Right atrium auricular region (tissue), 2 donors: ENCODE data around the gene OLFML2B. TPM values are rescaled to one million over a fixed set of nuclear protein-coding genes. Genes with fewer than 3 reads are reported as not detected.
"Not testable (repeated sequence)": the region's sequence is repeated elsewhere in the genome, so short reads cannot be mapped to it uniquely, and the experiment has no call there.

ENCODE experiments used
- DNase-seq: peaks from one replicate; pipeline ENCODE4 v3.0.0-alpha.2; 2019; ENCODE audit warnings: low spot score
- H3K27ac ChIP-seq, 2 donors: fragments of 200-600 bp; sonication (generic); 1 replicate in 1 of 2; 2 replicates in 1 of 2; pipeline ENCODE4 v1.5.1; 2016 to 2019
- H3K27me3 ChIP-seq, 2 donors: fragments of 200-600 bp; sonication (generic); one replicate each; pipeline versions ENCODE4 v1.5.1 to v1.6.0; 2017 to 2019
- H3K36me3 ChIP-seq: fragments of 200-600 bp; sonication (generic); one replicate; pipeline ENCODE4 v1.5.1; 2016
- H3K4me1 ChIP-seq, 2 donors: fragments of 200-600 bp; sonication (generic); one replicate each; pipeline versions ENCODE4 v1.5.1 to v1.6.0; 2017 to 2019
- H3K4me3 ChIP-seq, 2 donors: fragments of 200-600 bp; sonication (generic); 1 replicate in 1 of 2; 2 replicates in 1 of 2; pipeline ENCODE4 v1.5.1; 2017 to 2019; ENCODE audit warnings: mild to moderate bottlenecking in 1 of 2, moderate library complexity in 1 of 2
- H3K9me3 ChIP-seq, 2 donors: fragments of 200-600 bp; sonication (generic); one replicate each; pipeline ENCODE4 v1.5.1; 2019
- total RNA-seq, 2 donors: library from RNA; depleted of rRNA; stranded (reverse); fragments of >200 nt; gene quantifications; one replicate each; pipeline ENCODE4 v1.1.0, GENCODE V29; 2016
- TF ChIP-seq, protein P1 (sequence below), 2 donors: fragments of 200-600 bp; sonication (generic); IDR thresholded peaks; one replicate each; pipeline ENCODE4 v1.5.1; 2019; ENCODE audit warnings: antibody characterized with exemption in 2 of 2

The OLFML2B gene
- total RNA-seq, 2 donors from 2014 or later: 4.5 to 9.2 TPM

DNA sequence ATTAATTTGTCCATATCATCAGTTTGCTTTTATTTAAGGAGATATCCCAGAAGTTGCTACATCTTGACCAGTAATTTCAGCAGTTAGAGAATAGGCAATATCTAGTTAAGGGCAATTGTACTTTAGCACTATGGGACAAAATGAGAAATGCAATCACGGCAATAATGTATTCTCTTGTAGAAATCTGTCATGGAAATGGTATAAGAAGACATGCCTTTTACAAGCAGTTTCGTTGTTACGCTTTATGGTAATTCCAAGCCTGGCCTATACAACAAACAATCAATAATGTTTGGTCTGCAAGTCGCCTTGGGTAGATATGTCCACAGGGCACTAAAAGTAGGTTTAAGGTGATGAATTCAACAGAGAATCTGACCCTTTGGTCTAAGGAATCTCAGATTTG is 44.6 kb upstream of the OLFML2B start:
- H3K4me3 ChIP-seq: no peak overlapping the region
- no peak for DNase-seq
- peaks cover 0 to 35% of the 10 kb centered on the region in 2 donors for H3K4me1 ChIP-seq
- TF ChIP-seq, protein P1, sequence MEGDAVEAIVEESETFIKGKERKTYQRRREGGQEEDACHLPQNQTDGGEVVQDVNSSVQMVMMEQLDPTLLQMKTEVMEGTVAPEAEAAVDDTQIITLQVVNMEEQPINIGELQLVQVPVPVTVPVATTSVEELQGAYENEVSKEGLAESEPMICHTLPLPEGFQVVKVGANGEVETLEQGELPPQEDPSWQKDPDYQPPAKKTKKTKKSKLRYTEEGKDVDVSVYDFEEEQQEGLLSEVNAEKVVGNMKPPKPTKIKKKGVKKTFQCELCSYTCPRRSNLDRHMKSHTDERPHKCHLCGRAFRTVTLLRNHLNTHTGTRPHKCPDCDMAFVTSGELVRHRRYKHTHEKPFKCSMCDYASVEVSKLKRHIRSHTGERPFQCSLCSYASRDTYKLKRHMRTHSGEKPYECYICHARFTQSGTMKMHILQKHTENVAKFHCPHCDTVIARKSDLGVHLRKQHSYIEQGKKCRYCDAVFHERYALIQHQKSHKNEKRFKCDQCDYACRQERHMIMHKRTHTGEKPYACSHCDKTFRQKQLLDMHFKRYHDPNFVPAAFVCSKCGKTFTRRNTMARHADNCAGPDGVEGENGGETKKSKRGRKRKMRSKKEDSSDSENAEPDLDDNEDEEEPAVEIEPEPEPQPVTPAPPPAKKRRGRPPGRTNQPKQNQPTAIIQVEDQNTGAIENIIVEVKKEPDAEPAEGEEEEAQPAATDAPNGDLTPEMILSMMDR (IDR thresholded peaks at IDR 0.05): no peak
- H3K27ac ChIP-seq: no peak overlapping the region
- no peaks in the 10 kb centered on the region for H3K9me3 ChIP-seq
- H3K27me3 ChIP-seq: no peaks in the 10 kb centered on the region
- H3K36me3 ChIP-seq: no peaks in the 10 kb centered on the region

DNA sequence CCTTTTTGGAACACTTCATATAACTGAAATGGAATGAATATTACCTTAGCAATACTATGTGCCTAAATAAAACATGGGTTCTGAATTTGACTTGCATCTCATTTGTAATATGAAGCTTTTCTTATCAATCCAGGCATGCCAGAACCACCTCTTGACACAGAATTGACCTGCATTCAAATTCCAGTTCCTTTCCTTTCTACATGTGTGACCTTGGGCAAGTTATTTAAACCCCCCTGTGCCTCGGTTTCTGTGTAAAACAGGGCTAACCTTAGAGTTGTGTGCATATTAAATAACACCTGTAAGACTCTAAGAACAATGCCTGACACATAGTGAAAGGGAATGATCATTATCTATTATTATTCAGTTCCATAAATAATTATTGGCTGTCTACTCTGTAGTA is 43.8 kb upstream of the OLFML2B start:
- no peaks in the 10 kb centered on the region for H3K27me3 ChIP-seq

DNA sequence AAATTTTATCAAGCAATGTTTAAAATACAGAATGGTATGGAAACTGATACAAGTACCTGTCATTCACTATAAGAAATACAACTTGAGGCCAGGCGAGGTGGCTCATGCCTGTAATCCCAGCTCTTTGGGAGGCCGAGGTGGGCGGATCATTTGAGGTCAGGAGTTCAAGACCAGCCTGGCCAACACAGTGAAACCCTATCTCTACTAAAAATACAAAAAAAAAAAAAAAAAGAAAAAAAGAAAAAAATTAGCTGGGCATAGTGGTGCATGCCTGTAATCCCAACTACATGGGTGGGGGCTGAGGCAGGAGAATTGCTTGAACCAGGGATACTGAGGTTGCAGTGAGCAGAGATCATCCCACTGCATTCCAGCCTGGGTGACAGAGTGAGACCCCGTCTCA is 43.2 kb upstream of the OLFML2B start:
- H3K9me3 ChIP-seq, H3K4me3 ChIP-seq, DNase-seq, H3K27ac ChIP-seq, H3K27me3 ChIP-seq, H3K36me3 ChIP-seq: not testable (repeated sequence)
- H3K4me1 ChIP-seq: peaks cover 0 to 42% of the 10 kb centered on the region in 2 donors

More for the DNA sequence above, 43.8 kb upstream of the OLFML2B start:
- Histone ChIP-seq H3K9me3 (no peaks in the 10 kb centered on the region), H3K4me1 (peaks cover 0 to 37% of the 10 kb centered on the region in 2 donors), H3K4me3 (no peak overlapping the region), H3K36me3 (no peaks in the 10 kb centered on the region), H3K27ac (no peak overlapping the region)
- no peak for DNase-seq
- TF ChIP-seq, protein P1 (IDR thresholded peaks at IDR 0.05): no peak

DNA sequence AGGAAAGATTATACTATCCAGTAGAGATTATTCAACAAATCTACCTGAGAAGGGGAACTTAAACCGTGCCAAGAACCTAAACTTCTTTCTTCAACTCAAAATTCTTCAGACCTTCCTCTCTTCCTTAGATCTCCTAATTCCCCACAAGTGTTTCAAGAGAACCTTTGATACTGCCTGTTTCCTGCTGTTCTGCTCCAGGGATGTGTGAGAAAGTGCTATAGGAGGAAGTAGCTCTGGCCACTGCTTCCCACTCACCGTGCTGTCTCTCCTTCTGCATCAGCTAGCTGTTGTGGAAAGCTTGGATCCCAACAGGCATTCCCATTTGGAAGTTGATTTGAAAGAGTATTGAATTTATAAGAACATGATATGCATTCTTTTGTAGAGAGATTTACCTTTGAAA is 41.3 kb upstream of the OLFML2B start:
- DNase-seq: no peak
- TF ChIP-seq, protein P1 (IDR thresholded peaks at IDR 0.05): no peak
- H3K36me3 ChIP-seq: no peaks in the 10 kb centered on the region
- H3K27ac ChIP-seq: peak overlapping the region in 1 of 2 donors; percentile 20
- peaks cover 0 to 28% of the 10 kb centered on the region in 2 donors for H3K4me1 ChIP-seq
- H3K4me3 ChIP-seq: no peak overlapping the region
- H3K27me3 ChIP-seq: no peaks in the 10 kb centered on the region
- H3K9me3 ChIP-seq: no peaks in the 10 kb centered on the region

DNA sequence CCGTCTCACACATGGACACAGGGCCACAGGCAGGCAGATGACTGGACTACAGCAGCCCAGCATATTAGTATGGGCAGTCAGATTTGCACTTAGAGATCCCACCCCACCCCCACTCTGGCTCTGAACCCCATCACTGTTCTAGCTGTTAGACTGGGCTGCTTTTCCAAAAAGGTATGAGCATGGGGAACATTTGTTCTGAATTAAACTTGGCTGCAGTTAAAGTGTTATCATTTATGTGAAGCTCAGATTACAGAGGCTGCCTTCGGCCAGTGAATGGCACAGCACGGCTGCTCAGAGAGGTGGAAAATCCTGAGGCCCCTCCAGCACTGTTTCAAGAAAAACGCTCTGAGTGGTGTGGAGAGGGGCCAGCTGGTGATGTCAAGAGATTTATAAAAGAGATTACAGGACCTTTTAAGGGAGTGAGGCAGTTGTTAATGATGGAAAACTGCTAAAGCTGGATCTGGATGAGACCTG is 38.9 kb upstream of the OLFML2B start:
- DNase-seq: no peak
- Histone ChIP-seq H3K4me1 (peaks cover 0 to 21% of the 10 kb centered on the region in 2 donors), H3K9me3 (no peaks in the 10 kb centered on the region), H3K27ac (peak overlapping the region; percentile 31 to 53), H3K36me3 (no peaks in the 10 kb centered on the region), H3K4me3 (no peak overlapping the region), H3K27me3 (no peaks in the 10 kb centered on the region)
- TF ChIP-seq, protein P1 (IDR thresholded peaks at IDR 0.05): no peak

DNA sequence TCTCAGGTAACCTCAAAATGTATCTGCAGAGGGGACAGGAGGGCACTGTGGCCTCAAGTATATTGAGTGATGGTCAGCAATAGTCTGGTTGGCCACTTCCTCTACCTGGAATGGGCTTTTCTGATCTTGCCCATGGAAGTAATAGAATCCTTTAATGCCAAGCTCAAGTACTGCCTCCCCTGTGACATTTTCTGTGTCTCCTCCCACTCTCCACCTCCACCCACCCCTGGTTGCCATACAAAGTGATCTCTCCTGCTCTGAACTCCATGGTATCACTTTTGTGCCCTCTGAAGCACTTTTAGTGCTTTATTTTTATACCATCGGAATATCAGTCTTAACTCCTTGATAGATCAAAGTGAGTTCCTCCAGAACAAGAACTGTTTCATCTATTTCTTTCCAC is 36.6 kb upstream of the OLFML2B start:
- Histone ChIP-seq H3K27me3 (no peaks in the 10 kb centered on the region), H3K36me3 (no peaks in the 10 kb centered on the region), H3K27ac (no peak overlapping the region), H3K4me3 (no peak overlapping the region), H3K9me3 (no peaks in the 10 kb centered on the region), H3K4me1 (peaks cover 0 to 21% of the 10 kb centered on the region in 2 donors)
- TF ChIP-seq, protein P1 (IDR thresholded peaks at IDR 0.05): no peak
- no peak for DNase-seq
